H9 (cell line): ENCODE results near the gene DNAJC25. TPM values are rescaled to one million over a fixed set of nuclear protein-coding genes. Genes with fewer than 3 reads are reported as not detected.

Source experiments
- DNase-seq: peaks from one replicate; pipeline ENCODE4 v3.0.0-alpha.2; 2017
- H2AFZ ChIP-seq: one replicate; pipeline ENCODE4 v1.6.1; 2013; ENCODE audit warnings: mild to moderate bottlenecking, low read length, control low read depth, moderate library complexity
- H2AK5ac ChIP-seq: 2 replicates; pipeline ENCODE4 v1.6.1; 2013; ENCODE audit warnings: low read length, control low read depth, mixed read lengths; ENCODE audit not compliant: insufficient read length
- H2BK120ac ChIP-seq: one replicate; pipeline ENCODE4 v1.6.1; 2013; ENCODE audit warnings: low read depth, mild to moderate bottlenecking, low read length, control low read depth, inconsistent platforms; ENCODE audit not compliant: poor library complexity, severe bottlenecking
- H2BK12ac ChIP-seq: 2 replicates; pipeline ENCODE4 v1.6.1; 2013; ENCODE audit warnings: low read length, control low read depth, mixed read lengths, low read depth; ENCODE audit not compliant: insufficient read length
- H2BK15ac ChIP-seq: 2 replicates; pipeline ENCODE4 v1.6.1; 2013; ENCODE audit warnings: low read depth, low read length, control low read depth
- H2BK20ac ChIP-seq: one replicate; pipeline ENCODE4 v1.6.1; 2013; ENCODE audit warnings: low read depth, mild to moderate bottlenecking, low read length, control low read depth, inconsistent platforms; ENCODE audit not compliant: poor library complexity, severe bottlenecking
- H2BK5ac ChIP-seq: 2 replicates; pipeline ENCODE4 v1.6.1; 2013; ENCODE audit warnings: low read length, control low read depth, mixed read lengths; ENCODE audit not compliant: insufficient read length
- H3K14ac ChIP-seq: 2 replicates; pipeline ENCODE4 v1.6.1; 2013; ENCODE audit warnings: low read length, control low read depth; ENCODE audit not compliant: insufficient read depth
- H3K18ac ChIP-seq: 2 replicates; pipeline ENCODE4 v1.6.1; 2013; ENCODE audit warnings: low read depth, mild to moderate bottlenecking, mixed read lengths, low read length, control low read depth; ENCODE audit not compliant: insufficient read length
- H3K23ac ChIP-seq: 2 replicates; pipeline ENCODE4 v1.6.1; 2013; ENCODE audit warnings: low read length, control low read depth, mixed read lengths, low read depth; ENCODE audit not compliant: insufficient read length
- H3K23me2 ChIP-seq: 2 replicates; pipeline ENCODE4 v1.6.1; 2013; ENCODE audit warnings: low read depth, mild to moderate bottlenecking, mixed read lengths, low read length, control low read depth; ENCODE audit not compliant: insufficient read length, poor library complexity, severe bottlenecking
- H3K27ac ChIP-seq: 2 replicates; pipeline ENCODE4 v1.5.1; 2013; ENCODE audit warnings: low read length, control low read depth, mixed read lengths, low read depth; ENCODE audit not compliant: insufficient read length
- H3K27me3 ChIP-seq: 2 replicates; pipeline ENCODE4 v1.6.1; 2013; ENCODE audit warnings: low read length, control low read depth, inconsistent platforms; ENCODE audit not compliant: insufficient read depth
- H3K4ac ChIP-seq: 2 replicates; pipeline ENCODE4 v1.6.1; 2013; ENCODE audit warnings: low read depth, mild to moderate bottlenecking, control low read depth, inconsistent platforms, low read length, moderate library complexity
- H3K4me1 ChIP-seq: 2 replicates; pipeline ENCODE4 v1.6.1; 2013; ENCODE audit warnings: low read length, control low read depth, inconsistent platforms; ENCODE audit not compliant: insufficient read depth
- H3K4me2 ChIP-seq: 2 replicates; pipeline ENCODE4 v1.6.1; 2013; ENCODE audit warnings: low read length, control low read depth, mixed read lengths; ENCODE audit not compliant: insufficient read length, insufficient read depth
- H3K56ac ChIP-seq: 2 replicates; pipeline ENCODE4 v1.6.1; 2013; ENCODE audit warnings: low read depth, mild to moderate bottlenecking, mixed read lengths, low read length, control low read depth; ENCODE audit not compliant: insufficient read length
- H3K79me1 ChIP-seq: 2 replicates; pipeline ENCODE4 v1.6.1; 2013; ENCODE audit warnings: low read depth, mild to moderate bottlenecking, moderate library complexity, low read length, control low read depth, inconsistent platforms; ENCODE audit not compliant: insufficient read depth, poor library complexity, severe bottlenecking
- H3K79me2 ChIP-seq: 2 replicates; pipeline ENCODE4 v1.6.1; 2013; ENCODE audit warnings: low read length, control low read depth, inconsistent platforms; ENCODE audit not compliant: insufficient read depth
- H3K9ac ChIP-seq: 2 replicates; pipeline ENCODE4 v1.6.1; 2013; ENCODE audit warnings: low read length, control low read depth, mixed read lengths; ENCODE audit not compliant: insufficient read length; ENCODE audit errors: extremely low read depth
- H3K9me3 ChIP-seq: one replicate; pipeline ENCODE4 v1.6.1; 2013; ENCODE audit warnings: low read depth, low read length, inconsistent platforms; ENCODE audit not compliant: control insufficient read depth
- H3T11ph ChIP-seq: one replicate; pipeline ENCODE4 v1.6.1; 2013; ENCODE audit warnings: mild to moderate bottlenecking, low read length, control low read depth, inconsistent platforms
- H4K20me1 ChIP-seq: one replicate; pipeline ENCODE4 v1.6.1; 2013; ENCODE audit not compliant: control insufficient read depth, insufficient read length, insufficient read depth
- H4K5ac ChIP-seq: 2 replicates; pipeline ENCODE4 v1.6.1; 2013; ENCODE audit warnings: low read depth, mild to moderate bottlenecking, mixed read lengths, low read length, control low read depth; ENCODE audit not compliant: insufficient read length
- H4K8ac ChIP-seq: replicated peaks from 2 replicates; pipeline ENCODE4 v1.6.1; 2013; ENCODE audit warnings: low read length, control low read depth, mixed read lengths, low read depth; ENCODE audit not compliant: insufficient read length
- H4K91ac ChIP-seq: 2 replicates; pipeline ENCODE4 v1.6.1; 2013; ENCODE audit warnings: low read depth, mild to moderate bottlenecking, moderate library complexity, mixed read lengths, low read length, control low read depth; ENCODE audit not compliant: insufficient read length
- H3K27ac Mint-ChIP-seq, 3 experiments: 2 replicates in 2 of 3; 3 replicates in 1 of 3; pipeline ENCODE4 v1.8.0; 2020 to 2021; ENCODE audit warnings: mixed read lengths in 3 of 3, mild to moderate bottlenecking in 1 of 3, moderate library complexity in 1 of 3
- H3K27me3 Mint-ChIP-seq: 2 replicates; pipeline ENCODE4 v1.8.0; 2021; ENCODE audit warnings: low read depth, mild to moderate bottlenecking, moderate library complexity, mixed read lengths
- H3K36me3 Mint-ChIP-seq, 3 experiments: 2 replicates in 2 of 3; 3 replicates in 1 of 3; pipeline ENCODE4 v1.8.0; 2020 to 2021; ENCODE audit warnings: low read depth in 3 of 3, mixed read lengths in 3 of 3; ENCODE audit not compliant: insufficient read depth in 1 of 3
- H3K4me1 Mint-ChIP-seq, 2 experiments: 2 replicates each; pipeline ENCODE4 v1.8.0; 2020; ENCODE audit warnings: mixed read lengths in 2 of 2
- H3K4me3 Mint-ChIP-seq, 2 experiments: 2 replicates in 1 of 2; 3 replicates in 1 of 2; pipeline ENCODE4 v1.8.0; 2020 to 2021; ENCODE audit warnings: mild to moderate bottlenecking in 2 of 2, mixed read lengths in 2 of 2, moderate library complexity in 1 of 2
- H3K9me3 Mint-ChIP-seq, 2 experiments: 2 replicates in 1 of 2; 3 replicates in 1 of 2; pipeline ENCODE4 v1.8.0; 2020; ENCODE audit warnings: mild to moderate bottlenecking in 2 of 2, mixed read lengths in 2 of 2, moderate library complexity in 1 of 2
- WGBS: extraction: QIAGEN DNeasy Blood & Tissue Kit; methylation state at CpG from one replicate; pipeline ENCODE4 v1.1.7; 2013; ENCODE audit warnings: missing lambda C conversion rate, low lambda C conversion rate, mixed read lengths; ENCODE audit not compliant: insufficient read length; ENCODE audit errors: extremely low coverage; 5-methylcytosine and 5-hydroxymethylcytosine counted together
- total RNA-seq: library from RNA; stranded (reverse); gene quantifications from 2 replicates; pipeline ENCODE4 v1.2.1, GENCODE V29; 2021
- TF ChIP-seq, protein P1 (sequence below): fragments of 200-600 bp; sonication (generic); conservative IDR thresholded peaks from 3 replicates; pipeline ENCODE4 v1.8.0; 2021; ENCODE audit warnings: antibody characterized with exemption, mild to moderate bottlenecking

DNAJC25 gene
- total RNA-seq, 1 experiment from 2014 or later, result 7.6 TPM

GRCh38 chr9:111613436-111614040 lies 17.6 kb upstream of the DNAJC25 start:
- Histone ChIP-seq H3K4ac (no peak overlapping the region), H3K9me3 (no peaks in the 10 kb centered on the region), H2BK15ac (no peak overlapping the region), H3K27ac (no peak overlapping the region), H3K4me1 (no peaks in the 10 kb centered on the region; the same call in 1 of the 2 replicates), H3K18ac (no peak overlapping the region), H4K8ac (no peak overlapping the region), H2AK5ac (no peak overlapping the region), H3K79me1 (no peaks in the 10 kb centered on the region), H4K20me1 (no peaks in the 10 kb centered on the region), H2BK5ac (no peak overlapping the region), H3K9ac (no peak overlapping the region), H3K23me2 (peaks cover 2% of the 10 kb centered on the region), H3K27me3 (no peaks in the 10 kb centered on the region), H3K23ac (no peak overlapping the region), H2BK120ac (no peak overlapping the region), H3K79me2 (no peaks in the 10 kb centered on the region), H4K5ac (no peak overlapping the region), H3T11ph (no peak overlapping the region), H4K91ac (no peak overlapping the region), H2BK12ac (no peak overlapping the region), H3K4me2 (no peak overlapping the region), H2BK20ac (no peak overlapping the region), H3K14ac (no peak overlapping the region), H3K56ac (no peak overlapping the region), H2AFZ (no peak overlapping the region)
- Mint-ChIP-seq H3K27me3 (peaks cover 3% of the 10 kb centered on the region), H3K9me3 (peaks cover 2 to 4% of the 10 kb centered on the region in 2 experiments; a peak in 3 of 5 replicates), H3K36me3 (no peaks in the 10 kb centered on the region), H3K4me3 (no peak overlapping the region), H3K4me1 (no peaks in the 10 kb centered on the region), H3K27ac (no peak overlapping the region)
- TF ChIP-seq, protein P1, sequence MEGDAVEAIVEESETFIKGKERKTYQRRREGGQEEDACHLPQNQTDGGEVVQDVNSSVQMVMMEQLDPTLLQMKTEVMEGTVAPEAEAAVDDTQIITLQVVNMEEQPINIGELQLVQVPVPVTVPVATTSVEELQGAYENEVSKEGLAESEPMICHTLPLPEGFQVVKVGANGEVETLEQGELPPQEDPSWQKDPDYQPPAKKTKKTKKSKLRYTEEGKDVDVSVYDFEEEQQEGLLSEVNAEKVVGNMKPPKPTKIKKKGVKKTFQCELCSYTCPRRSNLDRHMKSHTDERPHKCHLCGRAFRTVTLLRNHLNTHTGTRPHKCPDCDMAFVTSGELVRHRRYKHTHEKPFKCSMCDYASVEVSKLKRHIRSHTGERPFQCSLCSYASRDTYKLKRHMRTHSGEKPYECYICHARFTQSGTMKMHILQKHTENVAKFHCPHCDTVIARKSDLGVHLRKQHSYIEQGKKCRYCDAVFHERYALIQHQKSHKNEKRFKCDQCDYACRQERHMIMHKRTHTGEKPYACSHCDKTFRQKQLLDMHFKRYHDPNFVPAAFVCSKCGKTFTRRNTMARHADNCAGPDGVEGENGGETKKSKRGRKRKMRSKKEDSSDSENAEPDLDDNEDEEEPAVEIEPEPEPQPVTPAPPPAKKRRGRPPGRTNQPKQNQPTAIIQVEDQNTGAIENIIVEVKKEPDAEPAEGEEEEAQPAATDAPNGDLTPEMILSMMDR, result no peak
- no CpG with 5 or more reads among the region's 4 CpGs for WGBS
- no peak for DNase-seq
